ENCODE measurements around the gene NCOA7. TPM values are rescaled to one million over a fixed set of nuclear protein-coding genes. Genes with fewer than 3 reads are reported as not detected.

Gene NCOA7
- total RNA-seq, 2 donors from 2014 or later, result 11.4 to 15.2 TPM

DNA sequence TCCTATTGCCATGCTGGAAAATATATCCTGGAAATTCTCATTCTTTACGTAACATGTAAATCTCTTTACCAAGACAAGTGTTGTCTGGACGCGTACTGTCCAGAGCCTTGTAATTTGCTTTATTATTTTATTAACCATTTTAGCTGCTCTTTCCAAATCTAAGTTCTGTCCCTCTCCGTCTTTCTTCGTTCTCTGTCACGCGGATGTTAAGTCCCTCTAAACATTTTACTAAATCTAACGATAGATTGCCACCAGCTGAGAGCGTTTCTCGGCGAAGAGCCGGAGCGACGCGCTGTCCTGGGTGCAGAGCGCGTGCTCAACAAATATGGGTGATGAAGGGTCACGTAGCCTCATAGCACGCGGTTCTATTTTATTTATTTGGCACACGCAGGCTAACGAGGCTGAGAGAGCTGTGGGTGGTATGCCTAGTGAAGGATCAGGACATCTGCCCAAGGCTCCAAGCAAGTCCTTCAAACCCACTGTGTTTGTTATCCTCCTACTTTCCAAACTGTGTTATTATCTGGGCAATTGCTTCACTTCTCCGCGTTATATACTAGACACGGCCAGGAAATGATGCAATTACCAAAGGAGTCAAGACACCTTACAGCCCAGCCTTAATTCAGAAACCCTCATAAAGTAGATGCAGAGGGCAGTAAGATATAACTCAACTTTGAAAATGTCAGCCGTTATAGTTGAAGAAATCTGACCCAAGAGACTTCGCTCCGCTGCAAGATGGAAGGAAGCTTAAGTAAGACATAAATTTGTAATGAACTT lies 10.0 kb upstream of the NCOA7 start:
- Histone ChIP-seq H3K9ac (ENCODE audit: extremely low read depth, low read length, poor library complexity, severe bottlenecking) (peak overlapping the region; percentile 44), H3K27me3 (ENCODE audit: control insufficient read depth, insufficient read depth, low read length, poor library complexity, severe bottlenecking) (no peaks in the 10 kb centered on the region), H3K4me1 (ENCODE audit: control insufficient read depth, insufficient read depth, low read length) (no peaks in the 10 kb centered on the region), H3K36me3 (ENCODE audit: control insufficient read depth, insufficient read depth, low read length) (no peaks in the 10 kb centered on the region), H3K4me3 (ENCODE audit: low read length) (peak overlapping the region; percentile 91), H3K27ac (ENCODE audit: low read depth, low read length) (peak overlapping the region; percentile 5), H3K9me3 (ENCODE audit: control insufficient read depth, low read length) (no peaks in the 10 kb centered on the region)
- Mint-ChIP-seq H3K4me3 (no peak overlapping the region), H3K27me3 (ENCODE audit: insufficient read depth) (peaks cover 4% of the 10 kb centered on the region), H3K27ac (no peak overlapping the region), H3K4me1 (peaks cover 2% of the 10 kb centered on the region), H3K9me3 (peaks cover 8% of the 10 kb centered on the region), H3K36me3 (ENCODE audit: low read depth) (no peaks in the 10 kb centered on the region)
- peak; percentile 66 for DNase-seq
- WGBS, 2 experiments (ENCODE audit: insufficient coverage in 1 of 2, insufficient read length in 1 of 2), result 1 to 3% methylated on average over 11 to 28 of the region's 28 CpGs
- TF ChIP-seq, protein P1, sequence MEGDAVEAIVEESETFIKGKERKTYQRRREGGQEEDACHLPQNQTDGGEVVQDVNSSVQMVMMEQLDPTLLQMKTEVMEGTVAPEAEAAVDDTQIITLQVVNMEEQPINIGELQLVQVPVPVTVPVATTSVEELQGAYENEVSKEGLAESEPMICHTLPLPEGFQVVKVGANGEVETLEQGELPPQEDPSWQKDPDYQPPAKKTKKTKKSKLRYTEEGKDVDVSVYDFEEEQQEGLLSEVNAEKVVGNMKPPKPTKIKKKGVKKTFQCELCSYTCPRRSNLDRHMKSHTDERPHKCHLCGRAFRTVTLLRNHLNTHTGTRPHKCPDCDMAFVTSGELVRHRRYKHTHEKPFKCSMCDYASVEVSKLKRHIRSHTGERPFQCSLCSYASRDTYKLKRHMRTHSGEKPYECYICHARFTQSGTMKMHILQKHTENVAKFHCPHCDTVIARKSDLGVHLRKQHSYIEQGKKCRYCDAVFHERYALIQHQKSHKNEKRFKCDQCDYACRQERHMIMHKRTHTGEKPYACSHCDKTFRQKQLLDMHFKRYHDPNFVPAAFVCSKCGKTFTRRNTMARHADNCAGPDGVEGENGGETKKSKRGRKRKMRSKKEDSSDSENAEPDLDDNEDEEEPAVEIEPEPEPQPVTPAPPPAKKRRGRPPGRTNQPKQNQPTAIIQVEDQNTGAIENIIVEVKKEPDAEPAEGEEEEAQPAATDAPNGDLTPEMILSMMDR (conservative IDR thresholded peaks at IDR 0.05), result no peak

GRCh38 chr6:125781314-125781868 lies 9.4 kb upstream of the NCOA7 start:
- Histone ChIP-seq H3K9ac (ENCODE audit: extremely low read depth, low read length, poor library complexity, severe bottlenecking) (peak overlapping the region; percentile 44), H3K36me3 (ENCODE audit: control insufficient read depth, insufficient read depth, low read length) (no peaks in the 10 kb centered on the region), H3K9me3 (ENCODE audit: control insufficient read depth, low read length) (no peaks in the 10 kb centered on the region), H3K27me3 (ENCODE audit: control insufficient read depth, insufficient read depth, low read length, poor library complexity, severe bottlenecking) (no peaks in the 10 kb centered on the region), H3K27ac (ENCODE audit: low read depth, low read length) (no peak overlapping the region), H3K4me1 (ENCODE audit: control insufficient read depth, insufficient read depth, low read length) (no peaks in the 10 kb centered on the region), H3K4me3 (ENCODE audit: low read length) (peak overlapping the region; percentile 91)
- Mint-ChIP-seq H3K4me1 (no peaks in the 10 kb centered on the region), H3K27ac (no peak overlapping the region), H3K9me3 (peaks cover 8% of the 10 kb centered on the region), H3K27me3 (ENCODE audit: insufficient read depth) (peaks cover 4% of the 10 kb centered on the region), H3K4me3 (no peak overlapping the region), H3K36me3 (ENCODE audit: low read depth) (no peaks in the 10 kb centered on the region)
- DNase-seq, result no peak
- 5% methylated on average over 3 of the region's 3 CpGs; no CpG with 5 or more reads in 1 of the 2 experiments for WGBS, 2 experiments (ENCODE audit: insufficient coverage in 1 of 2, insufficient read length in 1 of 2)
- TF ChIP-seq, protein P1 (conservative IDR thresholded peaks at IDR 0.05), result peak; percentile 12

GRCh38 chr6:125784365-125784764 lies 6.4 kb upstream of the NCOA7 start:
- Mint-ChIP-seq H3K27me3 (ENCODE audit: insufficient read depth) (no peaks in the 10 kb centered on the region), H3K9me3 (peaks cover 4% of the 10 kb centered on the region), H3K27ac (no peak overlapping the region), H3K36me3 (ENCODE audit: low read depth) (no peaks in the 10 kb centered on the region), H3K4me1 (peaks cover 3% of the 10 kb centered on the region), H3K4me3 (no peak overlapping the region)
- 91 to 92% methylated on average over 1 to 2 of the region's 2 CpGs for WGBS, 2 experiments (ENCODE audit: insufficient coverage in 1 of 2, insufficient read length in 1 of 2)
- H3K36me3 ChIP-seq (ENCODE audit: control insufficient read depth, insufficient read depth, low read length), result no peaks in the 10 kb centered on the region
- H3K9ac ChIP-seq (ENCODE audit: extremely low read depth, low read length, poor library complexity, severe bottlenecking), result no peak overlapping the region
- no peaks in the 10 kb centered on the region for H3K27me3 ChIP-seq (ENCODE audit: control insufficient read depth, insufficient read depth, low read length, poor library complexity, severe bottlenecking)
- no peak for DNase-seq
- H3K4me3 ChIP-seq (ENCODE audit: low read length), result no peak overlapping the region
- TF ChIP-seq, protein P1 (conservative IDR thresholded peaks at IDR 0.05), result no peak
- no peaks in the 10 kb centered on the region for H3K9me3 ChIP-seq (ENCODE audit: control insufficient read depth, low read length)
- no peaks in the 10 kb centered on the region for H3K4me1 ChIP-seq (ENCODE audit: control insufficient read depth, insufficient read depth, low read length)
- no peak overlapping the region for H3K27ac ChIP-seq (ENCODE audit: low read depth, low read length)
